K562 (cell line): ENCODE measurements around the gene GIGYF1. TPM values are rescaled to one million over a fixed set of nuclear protein-coding genes. Genes with fewer than 3 reads are reported as not detected.

ENCODE experiments used
- FOXA3 ChIP-seq, 2 experiments: fragments of 450-650 bp in 1 of 2; sonication (generic) in 1 of 2; formaldehyde crosslinking; IDR thresholded peaks in 1 of 2; conservative IDR thresholded peaks in 1 of 2; 2 replicates each; pipeline versions ENCODE4 v1.4.0 to v1.8.0; 2020 to 2022; ENCODE audit warnings: mild to moderate bottlenecking in 2 of 2, missing genetic modification reagents in 1 of 2
- HCFC1 ChIP-seq: IDR thresholded peaks from 2 replicates; pipeline ENCODE4 v1.6.1; 2012; ENCODE audit warnings: low read depth, low read length, improper control_type of control experiment
- HMGXB4 ChIP-seq: sonication (generic); formaldehyde crosslinking; IDR thresholded peaks from 2 replicates; pipeline ENCODE4 v1.8.1; 2023; ENCODE audit warnings: mild to moderate bottlenecking, missing genetic modification reagents
- KLF1 ChIP-seq: fragments of 450-650 bp; IDR thresholded peaks from 2 replicates; pipeline ENCODE4 v1.6.1; 2016; ENCODE audit warnings: missing genetic modification characterization, missing compliant biosample characterization
- MAFK ChIP-seq: IDR thresholded peaks from 2 replicates; pipeline ENCODE4 v1.6.1; 2011; ENCODE audit warnings: low read length, improper control_type of control experiment
- MITF ChIP-seq: IDR thresholded peaks from 2 replicates; pipeline ENCODE4 v1.6.1; 2014; ENCODE audit warnings: antibody characterized with exemption
- MXI1 ChIP-seq: IDR thresholded peaks from 2 replicates; pipeline ENCODE4 v1.6.1; 2011; ENCODE audit warnings: low read depth, mild to moderate bottlenecking, improper control_type of control experiment, low read length
- NKRF ChIP-seq: fragments of 450-650 bp; IDR thresholded peaks from 2 replicates; pipeline ENCODE4 v1.6.1; 2016; ENCODE audit warnings: borderline replicate concordance
- PHF8 ChIP-seq: fragments of 200-600 bp; sonication (generic); IDR thresholded peaks from 2 replicates; pipeline ENCODE4 v1.6.1; 2012; ENCODE audit warnings: mixed run types, mild to moderate bottlenecking, inconsistent platforms, low read length, moderate library complexity, borderline replicate concordance
- PREB ChIP-seq: sonication (generic); formaldehyde crosslinking; IDR thresholded peaks from 2 replicates; pipeline ENCODE4 v1.8.1; 2023; ENCODE audit warnings: mild to moderate bottlenecking, missing genetic modification reagents
- RFX7 ChIP-seq: fragments of 250-450 bp; sonication (Bioruptor Pico); IDR thresholded peaks from 2 replicates; pipeline ENCODE4 v1.5.1; 2021; ENCODE audit warnings: mild to moderate bottlenecking
- RHOXF2B ChIP-seq: fragments of 250-450 bp; sonication (Bioruptor Pico); conservative IDR thresholded peaks from 2 replicates; pipeline ENCODE4 v1.5.1; 2021
- SIRT6 ChIP-seq: IDR thresholded peaks from one replicate; pipeline ENCODE4 v1.6.1; 2012; ENCODE audit warnings: low read depth, mild to moderate bottlenecking, control low read depth, inconsistent platforms, low read length, moderate library complexity
- THAP7 ChIP-seq: fragments of 250-450 bp; sonication (Bioruptor Pico); IDR thresholded peaks from 2 replicates; pipeline ENCODE4 v1.5.0; 2021
- TRIM24 ChIP-seq, 2 experiments: fragments of 450-650 bp; IDR thresholded peaks; 2 replicates each; pipeline ENCODE4 v1.6.1; 2016
- TSC22D4 ChIP-seq: fragments of 450-650 bp; IDR thresholded peaks from 2 replicates; pipeline ENCODE4 v1.6.1; 2016; ENCODE audit warnings: missing genetic modification characterization, missing biosample characterization, control low read depth
- XRCC4 ChIP-seq: IDR thresholded peaks from one replicate; pipeline ENCODE4 v1.6.1; 2011; ENCODE audit not compliant: insufficient read depth, insufficient read length; ENCODE audit errors: extremely low read depth
- ZBTB1 ChIP-seq: sonication (generic); formaldehyde crosslinking; IDR thresholded peaks from 2 replicates; pipeline ENCODE4 v1.8.1; 2023; ENCODE audit warnings: missing genetic modification reagents, low read depth, mild to moderate bottlenecking, borderline replicate concordance
- ZEB2 ChIP-seq: fragments of 450-650 bp; IDR thresholded peaks from 2 replicates; pipeline ENCODE4 v1.6.1; 2016
- ZNF121 ChIP-seq: sonication (generic); formaldehyde crosslinking; conservative IDR thresholded peaks from 2 replicates; pipeline ENCODE4 v1.8.0; 2022; ENCODE audit warnings: missing genetic modification reagents
- ZNF124 ChIP-seq: sonication (generic); formaldehyde crosslinking; IDR thresholded peaks from 2 replicates; pipeline ENCODE4 v1.8.1; 2022; ENCODE audit warnings: missing genetic modification reagents
- ZNF175 ChIP-seq: fragments of 200-800 bp; sonication (Bioruptor generic); IDR thresholded peaks from 2 replicates; pipeline ENCODE4 v1.6.1; 2016; ENCODE audit warnings: low read depth, mild to moderate bottlenecking, missing genetic modification characterization, missing compliant biosample characterization
- ZNF232 ChIP-seq: sonication (generic); formaldehyde crosslinking; IDR thresholded peaks from 2 replicates; pipeline ENCODE4 v1.8.0; 2022; ENCODE audit warnings: mild to moderate bottlenecking, missing genetic modification reagents
- ZNF3 ChIP-seq: fragments of 250-450 bp; sonication (Bioruptor Pico); IDR thresholded peaks from 2 replicates; pipeline ENCODE4 v1.5.0; 2021; ENCODE audit warnings: mild to moderate bottlenecking, moderate library complexity
- ZNF77 ChIP-seq: fragments of 250-450 bp; sonication (Bioruptor Pico); IDR thresholded peaks from 2 replicates; pipeline ENCODE4 v1.5.0; 2020
- polyA plus RNA-seq, 8 experiments: library from polyadenylated mRNA; depleted of rRNA in 4 of 8; stranded (reverse) in 5 of 8; unstranded in 3 of 8; fragments of >200 nt; fragmentation: Nextera tagmentation in 2 of 8; fragmentation: Illumina TruSeq in 1 of 8; extraction: Ambion mirVana in 2 of 8; extraction: Trizol in 1 of 8; gene quantifications; 2 replicates each; pipeline versions ENCODE4 v1.2.1 to v1.2.3, GENCODE V29; 2011 to 2014; ENCODE audit warnings: inconsistent platforms in 1 of 8, missing spikeins in 1 of 8
- total RNA-seq, 7 experiments: library from RNA; depleted of rRNA in 6 of 7; stranded (reverse); fragments of >200 nt in 6 of 7; fragmentation: Illumina TruSeq in 2 of 7; extraction: Trizol in 2 of 7; gene quantifications; 2 replicates each; pipeline versions ENCODE4 v1.2.1 to v1.2.3, GENCODE V29; 2011 to 2021; ENCODE audit warnings: low replicate concordance in 1 of 7

GIGYF1 gene
- total and polyA plus RNA-seq, 9 of the 15 experiments (the other 6 are each of a cell fraction or from before 2014, with no cell fraction given) = 0.56 to 76.2 (median 16.8) TPM

GRCh38 chr7:100641463-100641859 lies 52.6 kb downstream of the GIGYF1 start, which contains the start of gene TFR2 (continued):
- TF ChIP-seq RFX7 (CRISPR knock-in tag) (no peak), ZBTB1 (CRISPR knock-in tag) (no peak), THAP7 (CRISPR knock-in tag) (no peak), NKRF (no peak), HMGXB4 (CRISPR knock-in tag) (no peak), PHF8 (no peak), ZNF232 (no peak), ZNF77 (CRISPR knock-in tag) (no peak), TRIM24 (IDR thresholded peaks at IDR 0.05) (peak; percentile 68 to 84; a peak in 3 of 4 replicates), PREB (CRISPR knock-in tag) (no peak), FOXA3 (CRISPR knock-in tag; conservative IDR thresholded peaks at IDR 0.05 in 1 of 2, IDR thresholded peaks at IDR 0.05 in 1 of 2) (no peak), TSC22D4 (tag) (no peak), MXI1 (no peak), ZNF175 (no peak), MAFK (0 out of 2 replicates have a peak, but pooled peaks have one; percentile 23), XRCC4 (no peak), MITF (0 out of 2 replicates have a peak, but pooled peaks have one; percentile 53), ZNF3 (CRISPR knock-in tag) (no peak), ZEB2 (0 out of 2 replicates have a peak, but pooled peaks have one; percentile 23), ZNF121 (CRISPR knock-in tag) (no peak), SIRT6 (no peak), KLF1 (no peak), RHOXF2B (CRISPR knock-in tag) (no peak), ZNF124 (CRISPR knock-in tag) (no peak), HCFC1 (no peak)
